Upper lobe of right lung (tissue), 1 donor: ENCODE data around the gene CNN2. TPM values are rescaled to one million over a fixed set of nuclear protein-coding genes. Genes with fewer than 3 reads are reported as not detected.

Source experiments
- ATAC-seq: fragments of 200-7000 bp; cut with Tn5 transposase; one replicate; pipeline ENCODE4 v1.9.1; 2020; ENCODE audit warnings: mild to moderate bottlenecking, moderate library complexity
- DNase-seq: peaks from one replicate; pipeline ENCODE4 v3.0.0-alpha.2; 2020
- H3K27ac ChIP-seq: fragments of 200-600 bp; one replicate; pipeline ENCODE4 v1.8.0; 2022
- H3K27me3 ChIP-seq: fragments of 200-600 bp; one replicate; pipeline ENCODE4 v1.8.0; 2022; ENCODE audit warnings: mild to moderate bottlenecking
- H3K36me3 ChIP-seq: fragments of 200-600 bp; one replicate; pipeline ENCODE4 v1.8.0; 2022
- H3K4me1 ChIP-seq: fragments of 200-600 bp; one replicate; pipeline ENCODE4 v1.8.0; 2022
- H3K4me3 ChIP-seq: fragments of 200-600 bp; one replicate; pipeline ENCODE4 v1.8.0; 2022; ENCODE audit warnings: mild to moderate bottlenecking
- H3K9me3 ChIP-seq: fragments of 200-600 bp; one replicate; pipeline ENCODE4 v1.8.0; 2022
- intact Hi-C: fragments of 100-400 bp; cut with DNase I; formaldehyde crosslinking; loops from one replicate; pipeline ENCODE4 v1.11.0; 2022
- total RNA-seq: library from RNA; stranded (reverse); fragmentation: NEBNext Ultra II Directional; extraction: Animal tissue kit (Norgen Biotek cat#: 25700); gene quantifications from one replicate; pipeline ENCODE4 v1.2.1, GENCODE V29; 2021
- TF ChIP-seq, protein P1 (sequence below): fragments of 200-600 bp; IDR thresholded peaks from one replicate; pipeline ENCODE4 v1.8.0; 2022; ENCODE audit warnings: antibody characterized with exemption
- donor health status: DM: no; HTN: yes; CAD: no; lungs with severe emphysema.

CNN2 gene
- total RNA-seq, 1 donor from 2014 or later = 220 TPM

GRCh38 chr19:1070931-1071791 lies 44.8 kb downstream of the CNN2 start:
- Histone ChIP-seq H3K27me3 (no peaks in the 10 kb centered on the region), H3K27ac (no peak overlapping the region), H3K9me3 (no peaks in the 10 kb centered on the region), H3K4me1 (peaks cover 61% of the 10 kb centered on the region), H3K36me3 (no peaks in the 10 kb centered on the region), H3K4me3 (no peak overlapping the region)
- TF ChIP-seq, protein P1, sequence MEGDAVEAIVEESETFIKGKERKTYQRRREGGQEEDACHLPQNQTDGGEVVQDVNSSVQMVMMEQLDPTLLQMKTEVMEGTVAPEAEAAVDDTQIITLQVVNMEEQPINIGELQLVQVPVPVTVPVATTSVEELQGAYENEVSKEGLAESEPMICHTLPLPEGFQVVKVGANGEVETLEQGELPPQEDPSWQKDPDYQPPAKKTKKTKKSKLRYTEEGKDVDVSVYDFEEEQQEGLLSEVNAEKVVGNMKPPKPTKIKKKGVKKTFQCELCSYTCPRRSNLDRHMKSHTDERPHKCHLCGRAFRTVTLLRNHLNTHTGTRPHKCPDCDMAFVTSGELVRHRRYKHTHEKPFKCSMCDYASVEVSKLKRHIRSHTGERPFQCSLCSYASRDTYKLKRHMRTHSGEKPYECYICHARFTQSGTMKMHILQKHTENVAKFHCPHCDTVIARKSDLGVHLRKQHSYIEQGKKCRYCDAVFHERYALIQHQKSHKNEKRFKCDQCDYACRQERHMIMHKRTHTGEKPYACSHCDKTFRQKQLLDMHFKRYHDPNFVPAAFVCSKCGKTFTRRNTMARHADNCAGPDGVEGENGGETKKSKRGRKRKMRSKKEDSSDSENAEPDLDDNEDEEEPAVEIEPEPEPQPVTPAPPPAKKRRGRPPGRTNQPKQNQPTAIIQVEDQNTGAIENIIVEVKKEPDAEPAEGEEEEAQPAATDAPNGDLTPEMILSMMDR = no peak
- DNase-seq = no peak
- ATAC-seq = no peak
- intact Hi-C loops = no loop called here

DNA sequence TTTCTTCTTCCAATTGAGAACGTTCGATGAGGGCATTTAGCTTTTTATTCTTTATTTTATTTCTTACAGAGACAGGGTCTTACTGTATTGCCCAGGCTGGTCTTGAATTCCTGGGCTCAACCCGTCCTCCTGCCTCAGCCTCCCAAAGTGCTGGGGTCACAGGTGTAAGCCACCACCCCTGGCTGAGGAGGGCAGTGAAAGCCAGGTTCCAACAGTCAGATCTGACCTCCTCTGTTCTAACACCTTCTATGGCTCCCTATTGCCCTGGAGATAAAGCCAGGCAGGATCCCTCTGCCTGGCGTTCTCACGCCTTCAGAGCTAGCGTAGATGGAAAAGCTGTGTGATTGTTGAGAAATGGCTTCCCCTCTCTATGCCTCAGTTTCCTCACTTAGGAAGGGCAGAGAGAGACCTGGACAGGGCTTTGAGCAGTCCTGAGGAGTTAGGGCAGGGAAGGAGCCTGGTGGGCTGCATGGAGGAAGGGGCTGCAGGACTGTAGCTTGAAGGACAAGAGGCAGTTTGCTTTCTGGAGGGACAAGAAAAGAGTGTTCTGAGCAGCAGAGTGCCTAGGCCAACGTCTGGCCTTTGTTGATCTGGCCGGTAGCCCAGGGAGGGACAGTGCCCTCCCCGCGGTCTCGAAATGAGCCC lies 46.1 kb downstream of the CNN2 start:
- Histone ChIP-seq H3K4me3 (no peak overlapping the region), H3K36me3 (no peaks in the 10 kb centered on the region), H3K27me3 (no peaks in the 10 kb centered on the region), H3K9me3 (no peaks in the 10 kb centered on the region), H3K4me1 (peaks cover 55% of the 10 kb centered on the region), H3K27ac (no peak overlapping the region)
- no peak for DNase-seq
- TF ChIP-seq, protein P1 = no peak
- no peak for ATAC-seq
- intact Hi-C loops = no loop called here

GRCh38 chr19:1073063-1073955 lies 46.9 kb downstream of the CNN2 start:
- TF ChIP-seq, protein P1 = no peak
- DNase-seq = no peak
- H3K27ac ChIP-seq = no peak overlapping the region
- H3K4me1 ChIP-seq = peaks cover 53% of the 10 kb centered on the region
- ATAC-seq = no peak
- intact Hi-C loops = no loop called here
- no peaks in the 10 kb centered on the region for H3K9me3 ChIP-seq
- H3K36me3 ChIP-seq = no peaks in the 10 kb centered on the region
- no peaks in the 10 kb centered on the region for H3K27me3 ChIP-seq
- H3K4me3 ChIP-seq = no peak overlapping the region

GRCh38 chr19:1073956-1074517 lies 47.6 kb downstream of the CNN2 start:
- Histone ChIP-seq H3K4me3 (peak overlapping the region; percentile 26), H3K27ac (peak overlapping the region; percentile 58), H3K4me1 (peaks cover 46% of the 10 kb centered on the region), H3K36me3 (no peaks in the 10 kb centered on the region), H3K9me3 (no peaks in the 10 kb centered on the region), H3K27me3 (no peaks in the 10 kb centered on the region)
- DNase-seq (no peak), ATAC-seq (no peak)
- TF ChIP-seq, protein P1 = no peak
- intact Hi-C loops = no loop called here

DNA sequence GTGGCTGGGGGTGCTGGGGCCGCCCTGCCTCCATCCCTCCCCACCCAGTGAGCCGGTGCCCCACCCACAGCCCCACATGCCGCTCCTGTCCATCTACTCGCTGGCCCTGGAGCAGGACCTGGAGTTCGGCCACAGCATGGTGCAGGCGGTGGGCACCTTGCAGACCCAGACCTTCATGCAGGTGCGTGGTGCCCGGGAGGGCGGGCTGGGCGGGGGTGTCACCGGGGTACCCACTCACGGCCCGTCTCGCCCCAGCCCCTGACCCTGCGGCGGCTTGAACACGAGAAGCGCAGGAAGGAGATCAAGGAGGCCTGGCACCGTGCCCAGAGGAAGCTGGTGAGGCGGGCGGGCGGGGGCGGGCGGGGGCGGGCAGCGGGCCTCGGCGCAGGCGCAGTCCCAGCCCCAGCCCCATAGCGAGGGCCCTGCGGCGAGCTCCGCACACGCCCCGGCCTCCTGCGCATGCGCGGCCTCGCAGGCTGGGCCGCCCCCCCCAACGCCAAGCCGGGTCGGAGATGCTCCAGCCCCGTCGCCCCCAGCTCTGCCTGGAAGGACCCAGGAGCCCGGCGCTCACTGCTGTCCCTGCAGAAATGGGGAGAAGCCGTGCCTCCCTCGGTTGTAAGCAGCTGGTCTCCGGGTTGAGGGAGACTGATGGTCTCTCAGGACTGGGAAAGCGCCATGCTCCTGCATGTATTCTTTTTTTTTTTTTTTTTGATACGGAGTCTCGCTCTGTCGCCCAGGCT lies 48.3 kb downstream of the CNN2 start:
- intact Hi-C loops = no loop called here
- TF ChIP-seq, protein P1 = no peak
- peaks cover 4% of the 10 kb centered on the region for H3K36me3 ChIP-seq
- peak overlapping the region; percentile 28 for H3K4me3 ChIP-seq
- peaks cover 39% of the 10 kb centered on the region for H3K4me1 ChIP-seq
- peak; percentile 78 for ATAC-seq
- peak overlapping the region; percentile 65 for H3K27ac ChIP-seq
- H3K9me3 ChIP-seq = no peaks in the 10 kb centered on the region
- DNase-seq = peak; percentile 97
- no peaks in the 10 kb centered on the region for H3K27me3 ChIP-seq
